ENCODE data around the gene TRAFD1.

The TRAFD1 gene

DNA sequence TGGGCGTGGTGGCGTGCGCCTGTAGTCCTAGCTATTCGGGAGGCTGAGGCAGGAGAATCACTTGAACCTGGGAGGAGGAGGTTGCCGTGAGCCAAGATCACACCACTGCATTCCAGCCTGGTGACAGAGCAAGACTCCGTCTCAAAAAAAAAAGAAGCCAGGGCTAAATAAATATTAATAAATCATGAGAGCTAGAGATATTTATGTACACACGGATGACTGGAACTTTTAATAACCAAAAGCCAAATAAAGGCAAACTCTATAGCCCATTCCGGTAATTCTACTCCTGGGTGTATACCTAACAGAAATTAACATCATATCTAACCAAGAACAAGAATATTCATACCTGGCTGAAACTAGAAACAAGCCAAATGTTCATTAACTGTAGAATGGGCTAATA, 7.7 kb upstream of the TRAFD1 start:
- no peak overlapping the region for H3K4me3 ChIP-seq (ENCODE audit: low read depth, low read length)
- TF ChIP-seq, protein P1, sequence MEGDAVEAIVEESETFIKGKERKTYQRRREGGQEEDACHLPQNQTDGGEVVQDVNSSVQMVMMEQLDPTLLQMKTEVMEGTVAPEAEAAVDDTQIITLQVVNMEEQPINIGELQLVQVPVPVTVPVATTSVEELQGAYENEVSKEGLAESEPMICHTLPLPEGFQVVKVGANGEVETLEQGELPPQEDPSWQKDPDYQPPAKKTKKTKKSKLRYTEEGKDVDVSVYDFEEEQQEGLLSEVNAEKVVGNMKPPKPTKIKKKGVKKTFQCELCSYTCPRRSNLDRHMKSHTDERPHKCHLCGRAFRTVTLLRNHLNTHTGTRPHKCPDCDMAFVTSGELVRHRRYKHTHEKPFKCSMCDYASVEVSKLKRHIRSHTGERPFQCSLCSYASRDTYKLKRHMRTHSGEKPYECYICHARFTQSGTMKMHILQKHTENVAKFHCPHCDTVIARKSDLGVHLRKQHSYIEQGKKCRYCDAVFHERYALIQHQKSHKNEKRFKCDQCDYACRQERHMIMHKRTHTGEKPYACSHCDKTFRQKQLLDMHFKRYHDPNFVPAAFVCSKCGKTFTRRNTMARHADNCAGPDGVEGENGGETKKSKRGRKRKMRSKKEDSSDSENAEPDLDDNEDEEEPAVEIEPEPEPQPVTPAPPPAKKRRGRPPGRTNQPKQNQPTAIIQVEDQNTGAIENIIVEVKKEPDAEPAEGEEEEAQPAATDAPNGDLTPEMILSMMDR (IDR thresholded peaks at IDR 0.05; ENCODE audit: borderline replicate concordance, insufficient read depth, low read depth, low read length): no peak

DNA sequence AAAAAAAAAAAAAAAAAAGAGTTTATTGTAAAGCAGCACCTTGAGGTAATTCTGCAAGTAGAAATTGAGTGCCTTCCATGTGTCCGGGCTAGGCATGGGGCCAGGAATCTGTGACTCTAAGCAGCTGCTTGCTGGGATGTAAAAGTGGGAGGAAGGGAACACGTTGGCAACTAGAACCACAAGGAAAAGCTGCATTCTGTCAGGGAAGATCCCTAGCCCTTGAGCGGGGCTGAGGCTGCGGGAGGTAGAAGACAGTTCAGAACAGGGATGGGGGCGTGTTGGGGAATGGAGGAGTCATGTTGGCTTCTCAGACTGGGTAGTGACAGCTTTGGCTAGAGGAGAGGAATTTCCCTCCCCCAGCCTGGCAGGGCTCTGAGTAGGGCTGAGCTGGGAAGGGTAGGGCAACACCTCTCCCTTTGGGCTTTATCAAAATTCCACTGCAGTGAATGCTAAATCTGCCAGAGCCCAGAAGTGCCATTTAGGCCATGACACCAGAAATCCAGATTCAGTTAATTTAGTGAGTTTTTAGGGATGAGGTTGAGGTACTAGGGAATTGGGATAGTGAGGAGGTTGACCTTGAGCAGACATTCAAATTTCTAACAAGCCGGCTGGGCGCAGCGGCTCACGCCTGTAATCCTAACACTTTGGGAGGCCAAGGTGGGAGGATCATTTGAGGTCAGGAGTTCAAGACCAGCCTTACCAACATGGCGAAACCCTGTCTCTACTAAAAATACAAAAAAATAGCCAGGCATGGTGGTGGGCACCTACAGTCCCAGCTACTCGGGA, 3.4 kb upstream of the TRAFD1 start:
- H3K4me3 ChIP-seq (ENCODE audit: low read depth, low read length): no peak overlapping the region
- TF ChIP-seq, protein P1 (IDR thresholded peaks at IDR 0.05; ENCODE audit: borderline replicate concordance, insufficient read depth, low read depth, low read length): no peak

GRCh38 chr12:112122823-112123690, 2.3 kb upstream of the TRAFD1 start:
- H3K4me3 ChIP-seq (ENCODE audit: low read depth, low read length): no peak overlapping the region

GRCh38 chr12:112124918-112125249, 476 bp upstream of the TRAFD1 start:
- no peak overlapping the region for H3K4me3 ChIP-seq (ENCODE audit: low read depth, low read length)

More at GRCh38 chr12:112122823-112123690, 2.3 kb upstream of the TRAFD1 start:
- TF ChIP-seq, protein P1 (IDR thresholded peaks at IDR 0.05; ENCODE audit: borderline replicate concordance, insufficient read depth, low read depth, low read length): no peak

DNA sequence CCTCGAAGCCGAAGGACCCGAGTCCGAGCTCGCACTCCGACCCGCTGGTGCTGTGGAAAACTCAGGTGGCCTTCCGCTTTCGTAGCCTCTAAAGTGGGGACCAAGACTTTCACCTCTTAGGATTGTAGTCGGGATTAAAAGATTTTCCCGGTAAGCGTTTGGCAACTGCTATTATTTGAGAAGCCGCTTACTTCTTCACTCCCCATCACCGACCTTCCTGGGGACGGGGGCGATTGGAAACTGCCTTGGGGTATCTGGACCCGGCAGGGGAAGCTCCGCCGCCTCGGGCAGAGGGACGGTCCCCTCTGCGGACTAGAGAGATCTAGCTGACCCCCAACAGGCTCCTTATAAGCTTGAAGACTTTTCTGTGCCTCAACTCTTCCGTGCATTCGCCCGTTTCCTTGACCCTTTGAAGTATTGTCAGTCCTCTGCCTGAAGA, 659 bp downstream of the TRAFD1 start:
- TF ChIP-seq, protein P1 (IDR thresholded peaks at IDR 0.05; ENCODE audit: borderline replicate concordance, insufficient read depth, low read depth, low read length): no peak

More at GRCh38 chr12:112124918-112125249, 476 bp upstream of the TRAFD1 start:
- TF ChIP-seq, protein P1 (IDR thresholded peaks at IDR 0.05; ENCODE audit: borderline replicate concordance, insufficient read depth, low read depth, low read length): no peak

GRCh38 chr12:112126911-112127310, 1.6 kb downstream of the TRAFD1 start:
- no peak overlapping the region for H3K4me3 ChIP-seq (ENCODE audit: low read depth, low read length)

More for the DNA sequence above, 659 bp downstream of the TRAFD1 start:
- H3K4me3 ChIP-seq (ENCODE audit: low read depth, low read length): peak overlapping the region; percentile 92

More at GRCh38 chr12:112126911-112127310, 1.6 kb downstream of the TRAFD1 start:
- TF ChIP-seq, protein P1 (IDR thresholded peaks at IDR 0.05; ENCODE audit: borderline replicate concordance, insufficient read depth, low read depth, low read length): no peak

All from GM12875 (cell line).